Effector memory CD4-positive, alpha-beta T cell (primary cell): ENCODE results near the gene AP1M1.

Source experiments
- DNase-seq, 3 donors: peaks; one replicate each; pipeline ENCODE4 v3.0.0-alpha.2; 2020
- H3K27ac ChIP-seq: 2 replicates; pipeline ENCODE4 v1.7.0; 2013; ENCODE audit warnings: mild to moderate bottlenecking, low read length, moderate library complexity; ENCODE audit not compliant: insufficient read depth, poor library complexity, severe bottlenecking
- H3K27me3 ChIP-seq: replicated peaks from 2 replicates; pipeline ENCODE4 v1.7.0; 2013; ENCODE audit warnings: mild to moderate bottlenecking, low read length; ENCODE audit not compliant: insufficient read depth, control insufficient read depth, poor library complexity, severe bottlenecking
- H3K36me3 ChIP-seq: 2 replicates; pipeline ENCODE4 v1.7.0; 2013; ENCODE audit warnings: mild to moderate bottlenecking, low read length, moderate library complexity; ENCODE audit not compliant: control insufficient read depth, insufficient read depth
- H3K4me1 ChIP-seq: 2 replicates; pipeline ENCODE4 v1.7.0; 2013; ENCODE audit warnings: low read length, mild to moderate bottlenecking; ENCODE audit not compliant: control insufficient read depth, insufficient read depth, poor library complexity, severe bottlenecking
- H3K4me3 ChIP-seq: 2 replicates; pipeline ENCODE4 v1.7.0; 2013; ENCODE audit warnings: low read length, low read depth, mild to moderate bottlenecking; ENCODE audit not compliant: insufficient read depth, poor library complexity, severe bottlenecking
- H3K9me3 ChIP-seq: 2 replicates; pipeline ENCODE4 v1.7.0; 2013; ENCODE audit warnings: mild to moderate bottlenecking, low read length, moderate library complexity; ENCODE audit not compliant: control insufficient read depth

The AP1M1 gene

GRCh38 chr19:16247353-16248182 is 49.9 kb downstream of the AP1M1 start:
- Histone ChIP-seq H3K4me1 (peaks cover 4% of the 10 kb centered on the region), H3K9me3 (no peaks in the 10 kb centered on the region), H3K36me3 (no peaks in the 10 kb centered on the region), H3K4me3 (no peak overlapping the region), H3K27me3 (no peaks in the 10 kb centered on the region), H3K27ac (no peak overlapping the region)
- peak; percentile 60 to 75 (median 69) for DNase-seq

GRCh38 chr19:16248380-16249023 is 50.8 kb downstream of the AP1M1 start:
- Histone ChIP-seq H3K27ac (no peak overlapping the region), H3K27me3 (no peaks in the 10 kb centered on the region), H3K9me3 (no peaks in the 10 kb centered on the region), H3K4me1 (peaks cover 4% of the 10 kb centered on the region), H3K4me3 (no peak overlapping the region), H3K36me3 (no peaks in the 10 kb centered on the region)
- DNase-seq, result no peak

GRCh38 chr19:16249826-16250404 is 52.2 kb downstream of the AP1M1 start:
- peaks cover 4% of the 10 kb centered on the region for H3K4me1 ChIP-seq
- no peak for DNase-seq
- H3K27ac ChIP-seq, result no peak overlapping the region
- no peaks in the 10 kb centered on the region for H3K36me3 ChIP-seq
- H3K9me3 ChIP-seq, result no peaks in the 10 kb centered on the region
- H3K4me3 ChIP-seq, result no peak overlapping the region
- H3K27me3 ChIP-seq, result no peaks in the 10 kb centered on the region

DNA sequence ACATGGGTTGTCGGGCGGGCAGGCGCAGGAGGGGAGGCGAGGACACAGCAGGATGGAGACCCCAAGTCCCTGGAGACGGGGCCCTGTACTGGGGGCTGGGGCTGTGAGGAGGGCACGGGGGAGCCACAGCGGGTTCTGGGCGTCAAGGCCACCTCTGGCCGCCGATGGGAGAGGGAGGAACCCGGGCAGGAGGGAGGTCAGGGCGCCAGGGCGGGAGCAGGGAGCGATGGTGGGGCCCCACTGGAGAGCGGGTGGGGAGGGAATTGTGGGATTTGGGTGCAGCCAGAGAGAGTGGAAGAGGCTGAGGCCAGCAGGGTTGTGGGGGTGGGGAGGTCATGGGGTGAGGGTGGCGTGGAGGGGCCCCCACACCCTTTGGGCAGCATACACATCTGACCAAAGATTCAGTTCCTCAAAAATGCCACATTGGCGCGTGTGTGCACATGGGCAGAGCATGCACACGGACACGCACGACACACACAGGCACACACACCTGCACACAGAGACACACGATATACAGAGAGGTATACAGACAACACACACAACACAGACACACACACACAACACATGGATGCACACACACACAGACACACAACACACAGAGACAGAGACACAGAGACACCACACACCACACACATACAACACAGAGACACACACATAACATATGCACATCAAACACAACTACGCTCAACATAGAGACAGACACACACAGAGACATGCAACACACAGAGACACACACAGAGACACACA is 54.9 kb downstream of the AP1M1 start:
- no peak overlapping the region for H3K4me3 ChIP-seq
- H3K36me3 ChIP-seq, result no peaks in the 10 kb centered on the region

GRCh38 chr19:16254851-16255408 is 57.2 kb downstream of the AP1M1 start:
- Histone ChIP-seq H3K4me3 (no peak overlapping the region), H3K36me3 (no peaks in the 10 kb centered on the region), H3K9me3 (no peaks in the 10 kb centered on the region), H3K27ac (no peak overlapping the region), H3K4me1 (peaks cover 8% of the 10 kb centered on the region), H3K27me3 (no peaks in the 10 kb centered on the region)
- no peak for DNase-seq

More for the DNA sequence above, 54.9 kb downstream of the AP1M1 start:
- no peaks in the 10 kb centered on the region for H3K9me3 ChIP-seq
- peaks cover 2% of the 10 kb centered on the region for H3K4me1 ChIP-seq
- H3K27me3 ChIP-seq, result no peaks in the 10 kb centered on the region
- no peak for DNase-seq
- no peak overlapping the region for H3K27ac ChIP-seq

- no peak overlapping the region for H3K27ac ChIP-seq
- H3K9me3 ChIP-seq, result no peaks in the 10 kb centered on the region
- DNase-seq, result no peak
- peaks cover 34% of the 10 kb centered on the region for H3K4me1 ChIP-seq
- no peaks in the 10 kb centered on the region for H3K36me3 ChIP-seq
- no peak overlapping the region for H3K4me3 ChIP-seq
- no peaks in the 10 kb centered on the region for H3K27me3 ChIP-seq
Measured at GRCh38 chr19:16257509-16258002, 59.8 kb downstream of the AP1M1 start.

DNA sequence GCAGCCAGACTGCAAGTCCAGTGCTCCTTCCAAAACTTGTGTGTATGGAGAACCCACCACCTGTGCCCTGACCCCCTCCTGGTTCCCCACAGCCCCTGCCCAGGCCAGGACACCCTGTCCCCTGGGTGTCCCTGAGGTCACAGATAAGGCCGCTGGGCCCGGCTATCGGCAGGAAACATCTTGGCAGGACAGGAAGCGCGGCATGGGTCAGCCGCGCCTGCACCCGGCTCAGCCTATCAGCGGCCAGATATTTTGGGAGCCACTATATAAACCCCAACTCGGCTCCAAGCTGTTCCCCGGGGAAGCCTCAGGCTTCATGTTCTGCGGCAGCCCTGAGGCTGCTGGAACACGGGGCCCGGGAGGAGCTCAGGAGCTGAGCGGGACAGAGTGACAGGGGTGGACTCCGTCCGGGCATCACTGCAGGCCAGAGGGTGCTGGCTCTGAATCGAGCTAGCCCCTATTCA is 60.8 kb downstream of the AP1M1 start:
- DNase-seq, result no peak
- H3K27ac ChIP-seq, result no peak overlapping the region
- no peaks in the 10 kb centered on the region for H3K27me3 ChIP-seq
- H3K4me1 ChIP-seq, result peaks cover 41% of the 10 kb centered on the region
- no peak overlapping the region for H3K4me3 ChIP-seq
- no peaks in the 10 kb centered on the region for H3K36me3 ChIP-seq
- no peaks in the 10 kb centered on the region for H3K9me3 ChIP-seq

GRCh38 chr19:16259385-16260159 is 61.9 kb downstream of the AP1M1 start:
- Histone ChIP-seq H3K36me3 (no peaks in the 10 kb centered on the region), H3K4me3 (peak overlapping the region; percentile 11), H3K4me1 (peaks cover 45% of the 10 kb centered on the region), H3K27me3 (no peaks in the 10 kb centered on the region), H3K9me3 (no peaks in the 10 kb centered on the region), H3K27ac (no peak overlapping the region)
- no peak for DNase-seq
